Measurements from ENCODE around the gene PKD2L1.
"Not testable (repeated sequence)": the region's sequence is repeated elsewhere in the genome, so short reads cannot be mapped to it uniquely, and the experiment has no call there.

The PKD2L1 gene

DNA sequence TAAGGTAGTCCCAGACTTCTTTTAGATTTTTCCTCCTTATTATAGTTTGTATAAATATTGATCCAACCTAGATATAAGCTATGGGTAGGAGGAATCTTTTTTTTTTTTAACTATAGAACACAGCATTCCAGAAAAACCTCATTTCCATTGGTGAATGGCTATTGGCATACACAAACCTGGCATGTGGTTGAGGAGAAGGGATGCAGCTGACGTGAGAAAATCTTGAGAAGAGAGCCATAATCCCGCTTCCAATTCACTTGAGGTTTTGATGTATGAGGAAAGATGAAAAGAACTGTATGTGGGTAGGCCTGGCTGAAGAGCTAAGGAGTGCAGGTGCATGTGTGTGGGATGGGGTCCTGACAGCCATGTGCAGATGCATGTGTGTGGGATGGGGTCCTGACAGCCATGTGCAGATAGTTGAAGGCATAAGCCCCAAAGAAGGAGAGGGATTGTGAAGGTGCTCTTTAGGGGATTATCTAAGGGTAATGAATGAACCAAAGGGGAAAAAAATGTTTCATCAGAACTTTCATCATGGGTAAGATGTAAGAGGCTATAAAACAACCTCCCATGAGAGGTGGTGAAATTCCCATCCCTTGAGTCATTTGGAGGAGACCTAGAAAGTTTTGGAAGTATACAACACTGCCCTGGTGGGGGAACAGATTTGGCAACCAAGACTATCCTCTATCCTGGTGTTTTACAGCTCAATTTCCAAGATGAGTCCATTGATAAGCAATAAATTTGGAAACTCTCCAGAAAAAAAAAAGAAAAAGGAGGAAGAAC is 3.8 kb upstream of the PKD2L1 start:
- DNase-seq (ENCODE audit: low read depth) = no peak

DNA sequence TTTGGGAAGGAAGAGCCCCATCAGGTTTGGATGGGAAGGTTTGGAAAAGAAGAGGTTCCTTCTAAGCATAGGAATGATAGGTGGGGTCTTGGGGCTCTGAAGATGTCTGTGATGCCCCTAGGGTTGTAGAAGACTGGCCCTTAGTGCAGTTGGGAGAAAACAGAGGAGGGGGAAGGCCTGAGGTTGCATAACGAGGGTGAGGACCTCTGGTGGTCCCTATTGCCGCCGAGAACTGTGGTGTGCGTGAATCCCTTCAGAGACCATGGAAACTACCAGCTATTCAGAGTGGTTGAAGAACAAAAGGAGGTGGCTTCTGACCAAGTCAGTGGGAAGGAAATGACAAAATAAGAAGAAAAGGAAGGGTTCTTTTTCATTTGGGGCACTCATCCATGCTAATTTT is 3.1 kb upstream of the PKD2L1 start:
- DNase-seq (ENCODE audit: low read depth) = no peak

DNA sequence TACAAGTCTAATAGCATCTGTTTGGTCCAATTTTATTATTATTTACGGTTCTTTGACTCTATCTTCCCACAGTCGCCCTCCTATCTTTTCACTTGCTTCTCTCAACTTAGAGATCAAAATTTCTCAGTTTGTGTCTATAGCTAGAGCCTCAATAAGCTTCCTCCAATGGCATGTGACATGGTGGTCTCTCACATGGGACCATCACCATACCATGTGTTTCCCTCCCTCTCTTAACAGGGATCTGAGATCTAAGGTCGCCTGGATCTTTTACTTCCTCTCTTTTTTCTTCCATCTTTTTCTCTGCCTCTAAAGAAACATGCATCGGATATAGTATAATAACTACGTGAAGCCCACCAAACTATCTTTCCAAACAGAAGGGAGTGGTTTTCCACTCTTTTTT is 1.8 kb downstream of the PKD2L1 start:
- DNase-seq (ENCODE audit: low read depth) = no peak

DNA sequence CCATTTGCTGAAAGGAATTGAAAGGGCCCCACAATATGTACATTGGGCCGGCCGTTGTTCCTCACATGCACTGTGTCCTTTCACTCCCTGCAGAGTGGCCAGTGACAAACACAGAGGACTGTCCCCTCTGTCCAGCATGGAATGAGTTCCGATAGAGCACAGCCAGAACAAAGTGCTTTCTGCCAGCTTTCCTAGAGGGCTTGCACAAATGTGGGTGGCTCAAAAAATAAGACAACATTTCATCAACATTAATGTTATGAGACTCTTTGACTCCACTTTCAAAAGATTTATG is 2.4 kb downstream of the PKD2L1 start:
- DNase-seq (ENCODE audit: low read depth) = no peak

DNA sequence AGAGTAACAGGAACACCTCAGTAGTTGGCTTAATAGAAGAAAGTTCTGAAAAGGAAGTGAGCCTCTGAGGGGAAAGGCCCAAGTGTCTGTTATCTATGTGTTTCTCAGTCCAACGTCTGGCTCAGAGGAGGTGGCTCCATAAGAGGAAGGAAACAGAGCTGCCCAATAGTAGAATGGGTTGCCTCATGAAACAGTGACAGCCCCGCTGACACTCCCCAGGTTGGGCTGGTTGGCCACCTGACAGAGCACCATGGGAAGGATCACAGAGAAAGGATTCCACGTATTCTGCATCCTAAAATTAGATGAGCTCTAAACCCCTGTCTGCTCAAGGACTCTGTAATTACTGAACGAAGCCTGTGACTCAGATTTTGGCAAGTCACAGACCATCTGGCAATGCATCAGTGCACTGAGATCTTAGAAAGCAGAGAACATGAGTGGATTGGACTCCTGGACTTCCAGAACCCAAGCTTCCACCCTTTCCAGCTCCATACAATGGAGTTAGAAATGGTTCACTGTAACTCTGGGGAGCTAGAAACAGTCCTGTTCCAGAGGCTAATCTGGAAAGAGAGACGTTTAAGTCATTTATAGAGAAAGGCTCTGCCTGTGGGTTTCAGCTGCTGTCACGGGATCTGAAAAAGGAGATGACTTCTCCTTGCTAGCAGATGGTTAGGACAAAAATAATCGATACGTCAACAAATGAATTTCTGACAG is 2.9 kb downstream of the PKD2L1 start:
- DNase-seq (ENCODE audit: low read depth) = no peak

DNA sequence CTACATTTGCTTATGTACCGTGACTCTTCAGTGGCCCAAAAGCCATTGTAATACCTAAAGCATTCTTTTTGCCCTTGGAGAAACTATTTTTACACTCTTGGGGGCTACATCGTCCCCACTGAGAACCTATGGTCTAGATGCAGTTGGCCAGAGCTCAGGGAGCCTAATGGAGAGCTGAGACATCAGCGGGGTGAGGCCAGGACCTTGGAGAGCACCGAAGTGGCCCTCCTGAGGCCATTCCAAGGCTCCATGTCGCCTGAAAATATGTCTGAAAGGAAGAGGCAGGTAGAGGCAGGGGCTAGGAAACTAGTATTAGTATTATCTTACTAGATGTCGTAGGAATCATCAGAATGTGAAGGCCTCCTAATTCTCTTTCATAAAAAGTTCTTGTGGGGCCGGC is 4.9 kb downstream of the PKD2L1 start:
- no peak for DNase-seq (ENCODE audit: low read depth)

DNA sequence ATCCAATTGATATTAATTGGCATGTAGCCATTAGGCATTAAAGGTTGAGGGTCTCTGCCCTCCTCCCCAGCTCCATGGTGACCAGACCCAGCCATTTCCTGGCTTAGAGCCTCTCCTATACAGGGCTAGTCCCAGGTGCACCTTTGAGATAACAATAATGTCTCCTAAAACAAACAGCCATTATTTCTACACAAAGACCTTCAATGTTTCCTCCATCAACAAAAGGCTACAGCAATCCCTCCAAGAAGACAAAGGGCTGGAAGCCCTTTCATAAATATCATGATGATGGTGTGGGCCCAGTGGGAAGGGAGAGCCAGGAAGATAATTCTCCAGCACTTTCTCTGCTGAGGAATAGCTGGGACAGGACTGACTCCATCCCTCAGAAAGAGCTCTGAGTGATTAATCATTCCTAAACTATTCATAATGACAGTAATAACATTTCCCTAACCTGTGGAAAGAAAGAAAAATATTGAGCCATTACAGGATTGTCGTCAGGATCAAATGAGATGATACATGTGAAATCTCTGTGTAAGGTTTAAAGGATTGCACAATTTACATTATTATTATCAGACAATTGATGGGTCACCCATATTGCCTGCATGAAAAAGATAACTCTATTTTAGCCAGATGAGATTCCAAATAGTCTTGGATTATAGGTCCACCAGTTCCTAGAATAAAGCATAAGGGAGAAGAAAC is 10.2 kb downstream of the PKD2L1 start:
- DNase-seq (ENCODE audit: low read depth) = no peak

DNA sequence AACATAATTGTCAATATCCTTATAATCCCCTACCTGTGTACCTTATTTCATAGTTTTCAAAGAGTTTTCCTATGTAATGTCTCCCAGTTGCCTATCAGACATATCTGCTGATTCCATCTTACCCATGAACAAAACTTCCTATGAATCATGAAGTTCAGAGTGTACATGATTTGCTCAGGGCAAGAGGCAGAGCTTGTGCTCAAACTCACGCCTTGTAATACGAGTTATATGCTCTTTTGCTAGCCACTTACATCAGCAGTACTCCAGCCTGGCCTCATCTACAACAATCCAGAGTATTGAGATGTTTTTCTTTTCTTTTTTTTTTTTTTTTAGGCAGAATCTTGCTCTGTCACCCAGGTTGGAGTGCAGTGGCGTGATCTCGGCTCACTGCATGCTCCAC is 11.8 kb downstream of the PKD2L1 start:
- DNase-seq (ENCODE audit: low read depth) = no peak

DNA sequence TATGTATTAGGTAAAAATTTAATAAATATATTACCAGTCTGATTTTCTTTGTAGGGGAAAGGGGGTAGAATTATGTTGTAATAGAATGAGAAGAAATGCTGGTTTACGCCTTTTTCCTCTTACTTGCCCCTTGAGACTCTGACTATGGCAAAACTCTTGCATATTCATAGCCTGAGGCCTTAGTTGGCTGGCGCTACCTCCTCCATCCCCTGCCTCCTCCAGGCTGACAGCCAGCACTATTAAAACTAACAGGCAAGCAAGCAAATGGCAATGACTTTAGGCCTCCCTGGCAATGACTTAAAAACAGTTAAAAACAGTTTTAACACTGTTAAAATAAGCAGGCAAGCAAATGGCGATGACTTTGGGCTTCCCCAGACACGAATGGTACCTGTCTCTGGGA is 14.4 kb downstream of the PKD2L1 start:
- DNase-seq (ENCODE audit: low read depth) = no peak

DNA sequence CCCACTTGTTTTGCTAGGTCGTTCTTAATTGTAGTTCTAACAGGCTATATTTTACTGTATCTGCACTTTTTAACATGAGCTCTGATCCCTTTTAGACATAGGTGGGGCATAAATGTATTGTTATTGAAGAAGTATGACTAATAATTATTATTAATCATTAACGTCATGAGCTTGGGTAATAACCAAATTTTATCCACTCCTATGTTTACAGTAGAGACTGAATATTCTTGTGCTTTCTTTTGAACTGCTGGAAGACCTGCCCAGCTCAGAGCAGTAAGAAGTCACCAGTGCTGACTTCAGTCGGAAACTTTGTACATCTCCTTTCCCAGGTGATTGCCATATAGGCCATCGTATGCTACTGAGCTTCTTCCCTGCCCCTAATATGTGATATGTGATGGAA is 18.7 kb downstream of the PKD2L1 start:
- no peak for DNase-seq (ENCODE audit: low read depth)

DNA sequence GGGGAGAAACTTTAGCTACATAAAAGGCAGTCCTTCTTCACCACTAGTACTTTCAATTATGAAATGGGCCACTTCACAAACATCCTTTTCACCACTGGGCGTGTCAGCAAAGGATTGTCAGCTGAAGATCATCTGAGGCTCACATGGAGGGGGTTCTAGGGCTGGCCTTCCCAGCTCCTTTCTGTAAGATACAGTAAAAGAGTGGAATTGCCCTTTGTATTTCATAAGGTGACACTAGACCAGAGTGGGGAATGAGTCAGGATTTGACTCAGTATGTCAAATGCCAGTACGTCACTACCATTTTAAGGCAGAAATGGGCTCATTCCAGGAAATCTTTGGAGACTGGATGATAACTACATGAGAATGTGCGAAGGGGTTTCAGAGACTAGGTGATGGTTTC is 22.3 kb downstream of the PKD2L1 start:
- no peak for DNase-seq (ENCODE audit: low read depth)

DNA sequence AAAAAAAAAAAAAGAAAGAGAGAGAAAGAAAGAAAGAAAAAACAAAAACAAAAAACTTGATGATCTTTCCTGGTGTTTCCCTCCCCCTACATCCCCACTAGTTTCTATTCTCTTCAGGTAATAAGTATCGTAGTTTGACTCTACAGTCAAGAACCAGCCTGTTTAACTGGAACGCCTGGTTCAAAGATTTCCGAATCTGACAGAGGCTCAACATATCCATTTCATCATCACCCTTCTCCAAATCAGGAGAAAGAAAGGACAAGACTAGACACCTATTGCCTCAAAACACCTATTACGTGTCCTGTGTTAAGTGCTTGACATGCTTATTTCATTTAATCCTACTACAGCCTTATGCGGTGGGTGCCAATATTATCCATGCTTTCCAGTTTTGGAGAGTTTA is 23.2 kb downstream of the PKD2L1 start:
- no peak for DNase-seq (ENCODE audit: low read depth)

DNA sequence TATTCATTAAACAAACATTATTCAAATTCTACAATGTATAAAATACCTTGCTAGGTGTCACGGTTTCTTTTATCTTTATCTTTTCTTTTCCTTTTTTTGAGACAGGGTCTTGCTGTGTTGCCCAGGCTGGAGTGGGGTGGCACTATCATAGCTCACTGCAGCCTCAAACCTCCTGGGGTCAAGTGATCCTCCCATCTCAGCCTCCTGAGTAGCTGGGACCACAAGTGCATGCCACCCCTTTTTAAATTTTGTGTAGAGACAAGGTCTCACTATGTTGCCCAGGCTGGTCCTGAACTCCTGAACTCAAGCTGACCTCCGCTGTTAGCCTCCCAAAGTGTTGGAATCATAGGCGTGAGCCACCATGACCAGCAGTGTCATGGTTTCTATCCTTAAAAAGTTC is 25.6 kb downstream of the PKD2L1 start:
- no peak for DNase-seq (ENCODE audit: low read depth)

DNA sequence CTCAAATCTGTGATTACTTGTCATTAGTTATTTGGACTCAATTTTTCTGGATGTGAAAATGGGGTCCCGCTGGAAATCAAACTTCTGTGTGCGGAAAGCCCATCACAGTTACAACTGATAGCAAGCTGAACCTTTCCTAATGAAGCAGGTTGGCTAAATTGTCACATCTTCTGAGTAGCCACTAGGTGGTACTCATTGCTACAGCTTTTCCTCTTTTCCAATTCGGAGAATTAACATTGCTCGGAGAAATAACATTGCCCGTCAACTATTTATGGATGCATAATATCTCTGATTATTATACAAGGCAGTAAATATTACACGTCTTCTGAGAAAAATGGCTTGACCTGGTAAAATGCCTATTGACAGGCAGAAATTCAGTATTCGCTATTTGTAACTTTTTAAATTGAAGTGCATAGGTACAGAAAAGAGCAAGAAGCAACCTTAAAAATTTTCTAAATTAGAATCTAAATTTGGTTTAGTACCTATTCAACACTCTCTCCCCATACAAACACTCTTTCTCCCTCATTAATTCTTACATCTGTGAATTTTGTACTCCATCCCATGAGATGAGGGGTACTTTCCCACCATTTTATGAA is 26.2 kb downstream of the PKD2L1 start:
- no peak for DNase-seq (ENCODE audit: low read depth)

DNA sequence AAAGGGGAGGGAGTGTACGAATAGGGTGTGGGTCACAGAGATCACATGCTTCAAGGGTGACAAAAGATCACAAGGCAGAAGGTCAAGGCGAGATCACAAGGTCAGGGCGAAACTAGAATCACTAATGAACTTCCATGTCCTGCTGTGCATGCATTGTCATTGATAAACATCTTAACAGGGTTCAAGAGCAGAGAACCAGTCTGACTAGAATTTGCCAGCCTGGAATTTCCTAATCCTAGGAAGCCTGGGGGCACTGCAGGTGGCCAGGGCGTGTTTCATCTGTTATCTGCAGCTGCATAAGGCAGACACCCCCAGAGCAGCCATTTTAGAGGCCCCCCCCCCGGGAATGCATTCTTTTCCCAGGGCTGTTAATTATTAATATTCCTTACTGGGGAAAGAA is 28.9 kb downstream of the PKD2L1 start:
- DNase-seq (ENCODE audit: low read depth) = not testable (repeated sequence)

DNA sequence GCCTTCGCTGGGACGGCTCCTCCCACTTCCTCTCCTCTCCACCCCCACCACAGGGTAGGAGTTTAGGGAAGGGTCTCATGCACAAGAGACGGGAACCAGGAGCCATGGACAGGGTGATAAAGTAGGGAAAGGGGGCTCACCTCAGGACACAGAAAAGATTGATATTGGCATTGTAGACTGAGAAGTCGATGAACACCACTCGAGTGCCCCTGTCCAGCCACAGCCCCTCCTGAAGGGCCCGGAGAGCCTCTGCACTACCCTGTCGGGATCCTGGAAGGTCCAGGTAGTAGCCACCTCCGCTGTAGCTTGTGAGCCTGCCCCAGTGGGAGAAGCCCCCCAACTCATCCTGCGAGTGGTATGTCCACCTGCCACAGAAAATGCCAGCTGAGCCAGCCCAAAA is 32.8 kb downstream of the PKD2L1 start:
- DNase-seq (ENCODE audit: low read depth) = no peak

DNA sequence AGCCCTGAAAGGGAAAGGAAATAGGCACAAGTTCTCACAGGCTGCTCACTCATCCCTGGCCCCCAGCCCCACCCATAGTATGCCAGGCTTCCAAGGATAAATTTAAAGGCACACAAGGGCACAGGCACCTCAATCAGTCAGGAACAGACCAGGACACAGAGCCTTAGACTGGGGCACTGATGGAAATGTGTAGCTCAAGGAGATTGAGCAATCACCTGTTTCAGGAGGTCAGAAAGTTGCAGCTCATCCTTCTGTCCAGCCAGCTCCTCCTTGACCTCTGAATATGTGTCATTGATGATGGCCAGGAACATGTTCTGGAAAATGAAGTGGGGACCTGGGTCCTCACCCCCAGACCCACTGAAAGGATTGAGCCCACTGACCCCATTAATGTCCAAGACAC is 37.0 kb downstream of the PKD2L1 start:
- no peak for DNase-seq (ENCODE audit: low read depth)

DNA sequence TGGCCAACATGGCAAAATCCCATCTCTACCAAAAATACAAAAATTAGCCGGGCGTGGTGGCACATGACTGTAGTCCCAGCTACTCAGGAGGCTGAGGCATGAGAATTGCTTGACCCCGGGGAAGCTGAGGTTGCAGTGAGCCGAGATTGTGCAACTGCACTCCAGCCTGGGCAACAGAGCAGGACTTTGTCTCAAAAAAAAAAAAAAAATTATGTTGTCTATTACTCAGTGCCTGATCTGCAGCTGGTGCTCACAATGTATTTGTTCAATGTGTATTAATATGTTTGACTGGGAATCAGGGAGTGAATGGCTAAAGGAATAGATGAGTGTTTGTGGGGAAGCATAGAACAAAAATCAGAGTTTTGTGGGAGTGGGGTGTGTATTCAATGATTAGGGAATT is 37.7 kb downstream of the PKD2L1 start:
- DNase-seq (ENCODE audit: low read depth) = not testable (repeated sequence)

DNA sequence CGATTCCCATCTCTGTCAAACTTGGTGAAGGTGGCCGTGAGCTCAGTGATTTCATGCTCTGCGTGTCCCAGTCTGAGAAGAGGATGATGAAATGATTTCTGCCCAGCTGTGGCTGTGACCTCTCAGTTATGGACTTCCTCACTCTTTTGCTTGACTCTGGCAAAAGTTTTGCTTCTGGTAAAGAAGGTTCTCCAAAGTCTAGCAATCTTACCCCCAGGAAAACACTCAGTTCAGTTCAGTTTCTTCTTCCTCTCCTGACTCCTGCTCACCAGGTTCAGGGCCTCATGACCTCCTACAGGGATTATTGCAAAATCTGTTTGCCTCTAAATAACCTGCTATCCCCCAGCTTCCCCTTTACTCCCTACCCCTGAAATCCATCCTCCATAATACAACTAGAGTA is 38.7 kb downstream of the PKD2L1 start:
- no peak for DNase-seq (ENCODE audit: low read depth)

DNA sequence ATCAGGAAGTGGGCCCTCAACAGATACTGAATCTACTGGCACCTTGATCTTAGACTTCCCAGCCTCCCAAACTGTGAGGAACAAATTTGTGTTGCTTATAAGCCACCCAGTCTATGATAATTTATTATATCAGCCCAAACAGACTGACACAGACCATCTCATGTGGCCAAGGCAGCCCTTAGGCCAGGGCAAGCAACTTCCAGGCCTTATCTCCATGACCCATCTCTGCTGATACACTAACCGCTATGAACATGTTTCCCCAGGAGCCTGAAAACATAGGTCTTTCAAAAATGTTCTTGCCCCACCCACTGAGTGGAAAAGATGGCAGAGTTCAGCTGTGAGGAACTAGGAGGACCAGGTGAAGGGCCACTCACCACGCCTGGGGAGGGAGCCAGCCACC is 40.4 kb downstream of the PKD2L1 start:
- DNase-seq (ENCODE audit: low read depth) = no peak

DNA sequence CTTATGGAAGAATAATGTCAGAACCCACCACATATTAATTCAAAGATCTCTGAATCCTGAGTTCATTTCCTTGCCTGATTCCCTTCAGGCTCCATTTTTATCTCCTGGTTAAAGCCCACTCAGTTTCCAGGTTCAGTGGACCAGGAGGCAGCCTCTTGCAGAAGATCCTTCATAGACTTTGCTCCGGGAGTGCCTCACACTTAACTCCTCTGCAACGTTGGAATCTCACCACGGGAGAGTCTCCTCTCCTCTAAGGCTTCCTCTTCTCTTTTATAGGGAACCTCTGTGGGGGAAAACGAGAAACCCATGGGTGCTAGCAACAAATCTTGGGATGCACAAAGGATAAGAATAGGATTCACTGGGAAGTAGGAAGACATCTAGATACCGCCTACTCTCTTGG is 41.8 kb downstream of the PKD2L1 start:
- no peak for DNase-seq (ENCODE audit: low read depth)

DNA sequence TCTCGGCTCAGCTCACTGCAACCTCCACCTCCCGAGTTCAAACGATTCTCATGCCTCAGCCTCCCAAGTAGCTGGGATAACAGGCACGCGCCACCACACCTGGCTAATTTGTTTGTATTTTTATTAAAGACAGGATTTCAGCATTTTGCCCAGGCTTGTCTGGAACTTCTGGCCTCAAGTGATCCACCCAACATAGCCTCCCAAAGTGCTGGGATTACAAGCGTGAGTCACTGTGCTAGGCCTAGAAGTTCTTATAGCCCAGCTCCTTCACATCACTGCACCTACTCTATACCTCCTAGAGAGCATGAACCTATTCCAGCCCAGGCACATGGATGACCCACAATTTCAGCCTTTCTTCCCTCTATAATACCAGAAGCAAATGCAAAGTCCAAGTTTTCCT is 42.3 kb downstream of the PKD2L1 start:
- DNase-seq (ENCODE audit: low read depth) = no peak

Data from stimulated activated CD8-positive, alpha-beta memory T cell treated with anti-CD3 and anti-CD28 coated beads, Interleukin-12 subunit alpha, Interleukin-12 subunit beta, amount 100 ng/mL, for 1 hour (primary cell).